ENCODE measurements around the gene RASGEF1C.

DNA sequence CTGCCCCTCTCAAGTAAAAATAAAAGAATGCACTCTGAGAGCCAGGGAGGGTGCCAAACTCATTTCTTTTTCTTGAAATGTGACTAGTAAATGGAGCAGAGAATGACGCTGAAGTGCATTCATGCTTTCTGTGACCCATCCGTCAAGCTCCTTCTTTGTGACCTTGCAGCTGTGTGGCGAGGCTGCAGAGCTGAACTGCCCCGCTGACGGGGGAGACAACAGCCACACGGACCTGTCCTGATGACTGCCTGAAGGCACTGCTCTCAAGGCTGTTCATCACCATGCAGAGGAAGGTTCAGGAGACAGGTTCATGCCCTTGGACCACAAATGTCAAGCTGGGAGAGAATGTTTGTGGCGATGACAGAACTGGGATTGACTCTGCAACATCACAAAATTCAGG, 21.0 kb upstream of the RASGEF1C start:
- TF ChIP-seq SUZ12 (IDR thresholded peaks at IDR 0.05; ENCODE audit: extremely low read depth, insufficient read depth, insufficient read length) (no peak), YY1 (IDR thresholded peaks at IDR 0.05; ENCODE audit: insufficient read depth, insufficient read length) (no peak)

Data from NT2/D1 (cell line).